H9 (cell line): ENCODE results near the gene NR3C2. TPM values are rescaled to one million over a fixed set of nuclear protein-coding genes. Genes with fewer than 3 reads are reported as not detected.

Source experiments
- DNase-seq: peaks from one replicate; pipeline ENCODE4 v3.0.0-alpha.2; 2017
- H2AFZ ChIP-seq: one replicate; pipeline ENCODE4 v1.6.1; 2013; ENCODE audit warnings: mild to moderate bottlenecking, low read length, control low read depth, moderate library complexity
- H2AK5ac ChIP-seq: 2 replicates; pipeline ENCODE4 v1.6.1; 2013; ENCODE audit warnings: low read length, control low read depth, mixed read lengths; ENCODE audit not compliant: insufficient read length
- H2BK120ac ChIP-seq: one replicate; pipeline ENCODE4 v1.6.1; 2013; ENCODE audit warnings: low read depth, mild to moderate bottlenecking, low read length, control low read depth, inconsistent platforms; ENCODE audit not compliant: poor library complexity, severe bottlenecking
- H2BK12ac ChIP-seq: 2 replicates; pipeline ENCODE4 v1.6.1; 2013; ENCODE audit warnings: low read length, control low read depth, mixed read lengths, low read depth; ENCODE audit not compliant: insufficient read length
- H2BK15ac ChIP-seq: 2 replicates; pipeline ENCODE4 v1.6.1; 2013; ENCODE audit warnings: low read depth, low read length, control low read depth
- H2BK20ac ChIP-seq: one replicate; pipeline ENCODE4 v1.6.1; 2013; ENCODE audit warnings: low read depth, mild to moderate bottlenecking, low read length, control low read depth, inconsistent platforms; ENCODE audit not compliant: poor library complexity, severe bottlenecking
- H2BK5ac ChIP-seq: 2 replicates; pipeline ENCODE4 v1.6.1; 2013; ENCODE audit warnings: low read length, control low read depth, mixed read lengths; ENCODE audit not compliant: insufficient read length
- H3K14ac ChIP-seq: 2 replicates; pipeline ENCODE4 v1.6.1; 2013; ENCODE audit warnings: low read length, control low read depth; ENCODE audit not compliant: insufficient read depth
- H3K18ac ChIP-seq: 2 replicates; pipeline ENCODE4 v1.6.1; 2013; ENCODE audit warnings: low read depth, mild to moderate bottlenecking, mixed read lengths, low read length, control low read depth; ENCODE audit not compliant: insufficient read length
- H3K23ac ChIP-seq: 2 replicates; pipeline ENCODE4 v1.6.1; 2013; ENCODE audit warnings: low read length, control low read depth, mixed read lengths, low read depth; ENCODE audit not compliant: insufficient read length
- H3K23me2 ChIP-seq: 2 replicates; pipeline ENCODE4 v1.6.1; 2013; ENCODE audit warnings: low read depth, mild to moderate bottlenecking, mixed read lengths, low read length, control low read depth; ENCODE audit not compliant: insufficient read length, poor library complexity, severe bottlenecking
- H3K27ac ChIP-seq: 2 replicates; pipeline ENCODE4 v1.5.1; 2013; ENCODE audit warnings: low read length, control low read depth, mixed read lengths, low read depth; ENCODE audit not compliant: insufficient read length
- H3K27me3 ChIP-seq: 2 replicates; pipeline ENCODE4 v1.6.1; 2013; ENCODE audit warnings: low read length, control low read depth, inconsistent platforms; ENCODE audit not compliant: insufficient read depth
- H3K4ac ChIP-seq: 2 replicates; pipeline ENCODE4 v1.6.1; 2013; ENCODE audit warnings: low read depth, mild to moderate bottlenecking, control low read depth, inconsistent platforms, low read length, moderate library complexity
- H3K4me1 ChIP-seq: 2 replicates; pipeline ENCODE4 v1.6.1; 2013; ENCODE audit warnings: low read length, control low read depth, inconsistent platforms; ENCODE audit not compliant: insufficient read depth
- H3K4me2 ChIP-seq: 2 replicates; pipeline ENCODE4 v1.6.1; 2013; ENCODE audit warnings: low read length, control low read depth, mixed read lengths; ENCODE audit not compliant: insufficient read length, insufficient read depth
- H3K56ac ChIP-seq: 2 replicates; pipeline ENCODE4 v1.6.1; 2013; ENCODE audit warnings: low read depth, mild to moderate bottlenecking, mixed read lengths, low read length, control low read depth; ENCODE audit not compliant: insufficient read length
- H3K79me1 ChIP-seq: 2 replicates; pipeline ENCODE4 v1.6.1; 2013; ENCODE audit warnings: low read depth, mild to moderate bottlenecking, moderate library complexity, low read length, control low read depth, inconsistent platforms; ENCODE audit not compliant: insufficient read depth, poor library complexity, severe bottlenecking
- H3K79me2 ChIP-seq: 2 replicates; pipeline ENCODE4 v1.6.1; 2013; ENCODE audit warnings: low read length, control low read depth, inconsistent platforms; ENCODE audit not compliant: insufficient read depth
- H3K9ac ChIP-seq: 2 replicates; pipeline ENCODE4 v1.6.1; 2013; ENCODE audit warnings: low read length, control low read depth, mixed read lengths; ENCODE audit not compliant: insufficient read length; ENCODE audit errors: extremely low read depth
- H3K9me3 ChIP-seq: one replicate; pipeline ENCODE4 v1.6.1; 2013; ENCODE audit warnings: low read depth, low read length, inconsistent platforms; ENCODE audit not compliant: control insufficient read depth
- H3T11ph ChIP-seq: one replicate; pipeline ENCODE4 v1.6.1; 2013; ENCODE audit warnings: mild to moderate bottlenecking, low read length, control low read depth, inconsistent platforms
- H4K20me1 ChIP-seq: one replicate; pipeline ENCODE4 v1.6.1; 2013; ENCODE audit not compliant: control insufficient read depth, insufficient read length, insufficient read depth
- H4K5ac ChIP-seq: 2 replicates; pipeline ENCODE4 v1.6.1; 2013; ENCODE audit warnings: low read depth, mild to moderate bottlenecking, mixed read lengths, low read length, control low read depth; ENCODE audit not compliant: insufficient read length
- H4K8ac ChIP-seq: replicated peaks from 2 replicates; pipeline ENCODE4 v1.6.1; 2013; ENCODE audit warnings: low read length, control low read depth, mixed read lengths, low read depth; ENCODE audit not compliant: insufficient read length
- H4K91ac ChIP-seq: 2 replicates; pipeline ENCODE4 v1.6.1; 2013; ENCODE audit warnings: low read depth, mild to moderate bottlenecking, moderate library complexity, mixed read lengths, low read length, control low read depth; ENCODE audit not compliant: insufficient read length
- H3K27ac Mint-ChIP-seq, 3 experiments: 2 replicates in 2 of 3; 3 replicates in 1 of 3; pipeline ENCODE4 v1.8.0; 2020 to 2021; ENCODE audit warnings: mixed read lengths in 3 of 3, mild to moderate bottlenecking in 1 of 3, moderate library complexity in 1 of 3
- H3K27me3 Mint-ChIP-seq: 2 replicates; pipeline ENCODE4 v1.8.0; 2021; ENCODE audit warnings: low read depth, mild to moderate bottlenecking, moderate library complexity, mixed read lengths
- H3K36me3 Mint-ChIP-seq, 3 experiments: 2 replicates in 2 of 3; 3 replicates in 1 of 3; pipeline ENCODE4 v1.8.0; 2020 to 2021; ENCODE audit warnings: low read depth in 3 of 3, mixed read lengths in 3 of 3; ENCODE audit not compliant: insufficient read depth in 1 of 3
- H3K4me1 Mint-ChIP-seq, 2 experiments: 2 replicates each; pipeline ENCODE4 v1.8.0; 2020; ENCODE audit warnings: mixed read lengths in 2 of 2
- H3K4me3 Mint-ChIP-seq, 2 experiments: 2 replicates in 1 of 2; 3 replicates in 1 of 2; pipeline ENCODE4 v1.8.0; 2020 to 2021; ENCODE audit warnings: mild to moderate bottlenecking in 2 of 2, mixed read lengths in 2 of 2, moderate library complexity in 1 of 2
- H3K9me3 Mint-ChIP-seq, 2 experiments: 2 replicates in 1 of 2; 3 replicates in 1 of 2; pipeline ENCODE4 v1.8.0; 2020; ENCODE audit warnings: mild to moderate bottlenecking in 2 of 2, mixed read lengths in 2 of 2, moderate library complexity in 1 of 2
- WGBS: extraction: QIAGEN DNeasy Blood & Tissue Kit; methylation state at CpG from one replicate; pipeline ENCODE4 v1.1.7; 2013; ENCODE audit warnings: missing lambda C conversion rate, low lambda C conversion rate, mixed read lengths; ENCODE audit not compliant: insufficient read length; ENCODE audit errors: extremely low coverage; 5-methylcytosine and 5-hydroxymethylcytosine counted together
- total RNA-seq: library from RNA; stranded (reverse); gene quantifications from 2 replicates; pipeline ENCODE4 v1.2.1, GENCODE V29; 2021
- TF ChIP-seq, protein P1 (sequence below): fragments of 200-600 bp; sonication (generic); conservative IDR thresholded peaks from 3 replicates; pipeline ENCODE4 v1.8.0; 2021; ENCODE audit warnings: antibody characterized with exemption, mild to moderate bottlenecking

The NR3C2 gene
- total RNA-seq, 1 experiment from 2014 or later: 1.4 TPM

DNA sequence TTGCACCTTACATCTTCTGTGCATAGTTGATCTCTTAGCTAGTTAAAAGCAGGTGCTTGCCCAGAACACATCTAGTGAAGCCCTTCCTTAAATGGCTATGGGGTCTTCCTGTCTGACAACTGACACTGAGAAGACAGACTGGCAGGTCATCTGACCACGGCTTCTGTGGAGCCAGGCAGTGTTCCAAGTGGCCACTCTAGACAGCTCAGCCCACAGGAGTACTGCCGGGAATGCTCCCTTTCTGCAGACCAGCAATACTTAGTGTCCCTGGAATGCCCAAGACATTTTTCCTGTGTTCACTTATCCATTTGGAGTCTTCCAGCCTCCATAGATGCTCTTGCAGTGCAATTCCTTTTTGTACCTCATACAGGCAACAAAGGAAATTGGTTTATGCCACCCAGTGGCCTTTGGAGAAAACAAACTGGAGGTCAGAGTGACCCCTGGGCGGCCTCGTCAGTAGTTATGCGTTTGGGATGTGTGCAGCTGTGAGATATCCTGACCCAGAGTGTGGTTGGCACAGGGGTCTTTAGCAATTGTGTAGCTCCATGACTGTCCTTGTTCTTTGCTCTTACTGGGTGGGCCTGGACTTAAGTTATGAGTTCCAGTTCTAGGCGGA lies 374.8 kb downstream of the NR3C2 start:
- Histone ChIP-seq H3K4me1 (no peaks in the 10 kb centered on the region), H3K9me3 (no peaks in the 10 kb centered on the region), H3K14ac (no peak overlapping the region), H3K9ac (no peak overlapping the region), H4K20me1 (no peaks in the 10 kb centered on the region), H3K18ac (no peak overlapping the region), H3K56ac (no peak overlapping the region), H3T11ph (no peak overlapping the region), H3K79me2 (no peaks in the 10 kb centered on the region), H3K27me3 (no peaks in the 10 kb centered on the region), H3K27ac (no peak overlapping the region), H2BK12ac (no peak overlapping the region), H4K5ac (no peak overlapping the region), H3K23me2 (no peaks in the 10 kb centered on the region), H2AFZ (no peak overlapping the region), H4K91ac (no peak overlapping the region), H2BK20ac (no peak overlapping the region), H3K4ac (no peak overlapping the region), H4K8ac (no peak overlapping the region), H3K23ac (no peak overlapping the region), H3K4me2 (no peak overlapping the region), H3K79me1 (no peaks in the 10 kb centered on the region), H2BK5ac (no peak overlapping the region), H2AK5ac (no peak overlapping the region), H2BK15ac (no peak overlapping the region), H2BK120ac (no peak overlapping the region)
- Mint-ChIP-seq H3K27me3 (no peaks in the 10 kb centered on the region), H3K36me3 (peaks cover 0 to under 1% (median 0%) of the 10 kb centered on the region in 3 experiments; a peak in 2 of 7 replicates), H3K4me3 (no peak overlapping the region), H3K27ac (peak overlapping the region in 1 of 3 experiments; percentile 66; a peak in 2 of 7 replicates), H3K4me1 (peaks cover 12 to 23% of the 10 kb centered on the region in 2 experiments), H3K9me3 (no peaks in the 10 kb centered on the region)
- DNase-seq: no peak
- TF ChIP-seq, protein P1, sequence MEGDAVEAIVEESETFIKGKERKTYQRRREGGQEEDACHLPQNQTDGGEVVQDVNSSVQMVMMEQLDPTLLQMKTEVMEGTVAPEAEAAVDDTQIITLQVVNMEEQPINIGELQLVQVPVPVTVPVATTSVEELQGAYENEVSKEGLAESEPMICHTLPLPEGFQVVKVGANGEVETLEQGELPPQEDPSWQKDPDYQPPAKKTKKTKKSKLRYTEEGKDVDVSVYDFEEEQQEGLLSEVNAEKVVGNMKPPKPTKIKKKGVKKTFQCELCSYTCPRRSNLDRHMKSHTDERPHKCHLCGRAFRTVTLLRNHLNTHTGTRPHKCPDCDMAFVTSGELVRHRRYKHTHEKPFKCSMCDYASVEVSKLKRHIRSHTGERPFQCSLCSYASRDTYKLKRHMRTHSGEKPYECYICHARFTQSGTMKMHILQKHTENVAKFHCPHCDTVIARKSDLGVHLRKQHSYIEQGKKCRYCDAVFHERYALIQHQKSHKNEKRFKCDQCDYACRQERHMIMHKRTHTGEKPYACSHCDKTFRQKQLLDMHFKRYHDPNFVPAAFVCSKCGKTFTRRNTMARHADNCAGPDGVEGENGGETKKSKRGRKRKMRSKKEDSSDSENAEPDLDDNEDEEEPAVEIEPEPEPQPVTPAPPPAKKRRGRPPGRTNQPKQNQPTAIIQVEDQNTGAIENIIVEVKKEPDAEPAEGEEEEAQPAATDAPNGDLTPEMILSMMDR: no peak
- no CpG with 5 or more reads among the region's 6 CpGs for WGBS
